Natural killer cell (primary cell): ENCODE measurements around the gene UNC5B. TPM values are rescaled to one million over a fixed set of nuclear protein-coding genes. Genes with fewer than 3 reads are reported as not detected.

Experiments used
- ATAC-seq, 3 donors: fragments of 150-1000 bp in 2 of 3; fragments of 200-7000 bp in 1 of 3; cut with Tn5 transposase; 1 replicate in 1 of 3; 2 replicates in 2 of 3; pipeline ENCODE4 v1.10.0; 2021; ENCODE audit warnings: mild to moderate bottlenecking in 2 of 3, moderate library complexity in 2 of 3
- DNase-seq, 2 donors: peaks; one replicate each; pipeline versions ENCODE4 v3.0.0 to v3.0.0-alpha.2; 2013 to 2021; ENCODE audit warnings: mixed read lengths in 1 of 2
- H3K27ac ChIP-seq: one replicate; pipeline ENCODE4 v1.5.1; 2013; ENCODE audit warnings: mild to moderate bottlenecking, low read length
- H3K27me3 ChIP-seq: one replicate; pipeline ENCODE4 v1.6.1; 2013; ENCODE audit warnings: low read length; ENCODE audit not compliant: control insufficient read depth, insufficient read depth
- H3K36me3 ChIP-seq: one replicate; pipeline ENCODE4 v1.6.1; 2013; ENCODE audit warnings: low read length; ENCODE audit not compliant: control insufficient read depth, insufficient read depth
- H3K4me1 ChIP-seq: one replicate; pipeline ENCODE4 v1.6.1; 2013; ENCODE audit warnings: low read length; ENCODE audit not compliant: control insufficient read depth, insufficient read depth
- H3K4me3 ChIP-seq: one replicate; pipeline ENCODE4 v1.5.1; 2013; ENCODE audit warnings: low read length
- H3K9me3 ChIP-seq: one replicate; pipeline ENCODE4 v1.6.1; 2013; ENCODE audit warnings: low read length; ENCODE audit not compliant: control insufficient read depth, insufficient read depth
- H3K27ac Mint-ChIP-seq, 2 donors: one replicate each; pipeline ENCODE4 v1.8.0; 2022; ENCODE audit warnings: mild to moderate bottlenecking in 2 of 2, mixed read lengths in 2 of 2, moderate library complexity in 1 of 2
- H3K27me3 Mint-ChIP-seq, 2 donors: one replicate each; pipeline ENCODE4 v1.8.0; 2022; ENCODE audit warnings: low read depth in 2 of 2, mixed read lengths in 2 of 2
- H3K36me3 Mint-ChIP-seq: one replicate; pipeline ENCODE4 v1.8.0; 2022; ENCODE audit warnings: mixed read lengths
- H3K4me1 Mint-ChIP-seq, 2 donors: one replicate each; pipeline ENCODE4 v1.8.0; 2022; ENCODE audit warnings: mixed read lengths in 2 of 2
- H3K4me3 Mint-ChIP-seq: one replicate; pipeline ENCODE4 v1.8.0; 2022; ENCODE audit warnings: mild to moderate bottlenecking, moderate library complexity, mixed read lengths
- H3K9me3 Mint-ChIP-seq, 2 donors: one replicate each; pipeline ENCODE4 v1.8.0; 2022; ENCODE audit warnings: mixed read lengths in 2 of 2
- WGBS: methylation state at CpG from one replicate; pipeline ENCODE4 v1.1.7; 2013; ENCODE audit warnings: missing lambda C conversion rate; ENCODE audit not compliant: insufficient coverage; 5-methylcytosine and 5-hydroxymethylcytosine counted together
- intact Hi-C: fragments of 100-400 bp; cut with micrococcal nuclease; formaldehyde crosslinking; loops from one replicate; pipeline ENCODE4 v1.14.2; 2022
- total RNA-seq, 4 donors: library from RNA; stranded (reverse); fragments of 120-200 nt in 1 of 4; gene quantifications; one replicate each; pipeline versions ENCODE4 v1.2.3 to v1.2.4, GENCODE V29; 2013 to 2022
- TF ChIP-seq, protein P1 (sequence below): fragments of 200-600 bp; IDR thresholded peaks from one replicate; pipeline ENCODE4 v1.8.0; 2022; ENCODE audit warnings: antibody characterized with exemption

UNC5B gene
- total RNA-seq, 3 donors from 2014 or later (not counting 1 experiment from before 2014, with no cell fraction given) = 0.09 to 0.65 (median 0.09) TPM

DNA sequence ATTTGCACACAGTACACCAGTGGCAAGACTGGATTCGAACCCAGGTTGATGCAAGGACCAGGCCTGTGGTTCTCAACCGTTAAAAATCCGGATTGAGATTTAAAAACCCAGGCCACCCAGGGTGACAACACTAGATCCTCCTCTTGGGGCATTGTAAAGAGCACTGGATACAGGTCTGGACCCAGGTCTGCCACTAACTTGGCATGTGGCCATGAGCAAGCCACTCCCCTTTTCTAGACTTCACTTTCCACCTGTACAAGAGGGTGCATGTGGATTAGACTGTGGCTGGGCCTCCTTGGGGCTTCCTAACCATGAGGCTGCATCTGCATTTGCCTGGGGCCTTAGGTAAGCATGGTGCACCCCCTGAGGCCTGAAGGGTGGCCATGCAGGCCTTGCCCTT, 85.0 kb downstream of the UNC5B start:
- H3K27me3 ChIP-seq = no peaks in the 10 kb centered on the region
- H3K36me3 ChIP-seq = no peaks in the 10 kb centered on the region
- ATAC-seq (no peak), DNase-seq (no peak)
- no peaks in the 10 kb centered on the region for H3K4me1 Mint-ChIP-seq
- H3K27ac ChIP-seq = no peak overlapping the region
- no peak overlapping the region for H3K4me3 ChIP-seq
- WGBS = 90% methylated on average over 3 of the region's 3 CpGs
- TF ChIP-seq, protein P1, sequence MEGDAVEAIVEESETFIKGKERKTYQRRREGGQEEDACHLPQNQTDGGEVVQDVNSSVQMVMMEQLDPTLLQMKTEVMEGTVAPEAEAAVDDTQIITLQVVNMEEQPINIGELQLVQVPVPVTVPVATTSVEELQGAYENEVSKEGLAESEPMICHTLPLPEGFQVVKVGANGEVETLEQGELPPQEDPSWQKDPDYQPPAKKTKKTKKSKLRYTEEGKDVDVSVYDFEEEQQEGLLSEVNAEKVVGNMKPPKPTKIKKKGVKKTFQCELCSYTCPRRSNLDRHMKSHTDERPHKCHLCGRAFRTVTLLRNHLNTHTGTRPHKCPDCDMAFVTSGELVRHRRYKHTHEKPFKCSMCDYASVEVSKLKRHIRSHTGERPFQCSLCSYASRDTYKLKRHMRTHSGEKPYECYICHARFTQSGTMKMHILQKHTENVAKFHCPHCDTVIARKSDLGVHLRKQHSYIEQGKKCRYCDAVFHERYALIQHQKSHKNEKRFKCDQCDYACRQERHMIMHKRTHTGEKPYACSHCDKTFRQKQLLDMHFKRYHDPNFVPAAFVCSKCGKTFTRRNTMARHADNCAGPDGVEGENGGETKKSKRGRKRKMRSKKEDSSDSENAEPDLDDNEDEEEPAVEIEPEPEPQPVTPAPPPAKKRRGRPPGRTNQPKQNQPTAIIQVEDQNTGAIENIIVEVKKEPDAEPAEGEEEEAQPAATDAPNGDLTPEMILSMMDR = no peak
- H3K27ac Mint-ChIP-seq = no peak overlapping the region
- H3K4me1 ChIP-seq = peaks cover 8% of the 10 kb centered on the region
- H3K27me3 Mint-ChIP-seq = peaks cover 6 to 7% of the 10 kb centered on the region in 2 donors
- intact Hi-C loops = no loop called here
- H3K9me3 Mint-ChIP-seq = no peaks in the 10 kb centered on the region
- no peak overlapping the region for H3K4me3 Mint-ChIP-seq
- H3K36me3 Mint-ChIP-seq = no peaks in the 10 kb centered on the region
- H3K9me3 ChIP-seq = no peaks in the 10 kb centered on the region

DNA sequence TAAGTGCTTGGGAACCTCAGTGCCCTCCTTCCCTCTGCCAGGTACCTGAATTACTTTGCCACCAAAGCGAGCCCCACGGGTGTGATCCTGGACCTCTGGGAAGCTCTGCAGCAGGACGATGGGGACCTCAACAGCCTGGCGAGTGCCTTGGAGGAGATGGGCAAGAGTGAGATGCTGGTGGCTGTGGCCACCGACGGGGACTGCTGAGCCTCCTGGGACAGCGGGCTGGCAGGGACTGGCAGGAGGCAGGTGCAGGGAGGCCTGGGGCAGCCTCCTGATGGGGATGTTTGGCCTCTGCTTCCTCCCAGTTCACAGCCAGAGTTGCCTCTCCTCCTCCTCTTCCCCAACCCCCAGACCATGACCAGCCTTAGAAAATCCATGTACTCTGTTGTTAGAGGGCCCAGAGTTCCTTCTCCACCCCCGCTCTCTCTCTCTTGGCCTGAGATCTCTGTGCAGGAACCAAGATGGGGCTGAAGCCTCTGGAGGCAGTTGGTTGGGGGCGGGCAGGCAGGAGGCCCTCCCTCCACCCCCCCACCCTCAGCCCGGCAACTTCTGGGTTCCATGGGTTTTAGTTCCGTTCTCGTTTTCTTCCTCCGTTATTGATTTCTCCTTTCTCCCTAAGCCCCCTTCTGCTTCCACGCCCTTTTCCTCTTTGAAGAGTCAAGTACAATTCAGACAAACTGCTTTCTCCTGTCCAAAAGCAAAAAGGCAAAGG, 86.9 kb downstream of the UNC5B start:
- Histone ChIP-seq H3K27me3 (no peaks in the 10 kb centered on the region), H3K4me1 (peaks cover 8% of the 10 kb centered on the region), H3K27ac (no peak overlapping the region), H3K36me3 (no peaks in the 10 kb centered on the region), H3K9me3 (no peaks in the 10 kb centered on the region), H3K4me3 (no peak overlapping the region)
- Mint-ChIP-seq H3K36me3 (no peaks in the 10 kb centered on the region), H3K27ac (no peak overlapping the region), H3K4me1 (no peaks in the 10 kb centered on the region), H3K9me3 (no peaks in the 10 kb centered on the region), H3K27me3 (peaks cover 7% of the 10 kb centered on the region in 2 donors), H3K4me3 (no peak overlapping the region)
- WGBS = 57% methylated on average over 14 of the region's 14 CpGs
- intact Hi-C loops = no loop called here
- TF ChIP-seq, protein P1 = no peak
- no peak for DNase-seq
- no peak for ATAC-seq

DNA sequence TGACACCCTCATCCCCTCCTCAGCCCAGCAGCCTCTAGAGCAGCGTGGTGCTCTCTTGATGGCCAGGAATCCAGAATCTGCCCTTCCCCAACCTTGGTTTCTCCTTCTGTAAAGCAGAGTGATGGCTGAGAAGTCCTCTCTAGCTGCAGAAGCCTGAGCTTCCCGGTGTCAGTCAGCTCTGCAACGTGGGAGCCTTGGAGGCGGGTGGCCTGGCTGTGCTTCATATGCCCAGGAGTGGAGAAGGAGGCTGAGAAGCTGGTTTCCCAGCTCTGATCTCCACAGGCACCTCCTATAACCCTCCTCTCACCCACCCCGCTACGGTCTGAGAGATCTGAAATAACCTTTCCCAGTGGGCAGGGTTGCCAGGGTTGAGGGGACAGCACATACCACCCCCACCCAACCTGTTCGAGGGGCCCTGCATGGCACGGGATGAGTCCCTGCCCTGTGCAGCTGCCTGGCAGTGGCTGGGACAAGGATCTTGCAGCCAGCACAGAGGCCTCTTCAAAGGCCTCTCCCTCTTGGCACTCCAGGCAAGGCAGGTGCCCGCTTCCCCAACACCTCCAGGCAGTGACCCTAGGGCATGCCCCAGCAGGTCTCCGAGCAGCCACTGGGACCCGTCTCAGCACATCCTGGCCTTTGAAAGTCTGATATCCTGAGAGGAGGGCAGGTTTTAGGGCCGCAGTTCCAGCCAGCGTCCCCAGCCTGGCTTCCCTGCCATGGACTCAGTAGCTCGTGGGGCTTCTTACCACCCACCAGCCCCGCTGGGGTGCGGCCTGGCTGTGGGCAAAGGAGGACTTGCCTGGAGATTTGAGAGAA, 88.4 kb downstream of the UNC5B start:
- Mint-ChIP-seq H3K36me3 (no peaks in the 10 kb centered on the region), H3K27me3 (peaks cover 7% of the 10 kb centered on the region in 2 donors), H3K4me3 (no peak overlapping the region), H3K9me3 (no peaks in the 10 kb centered on the region), H3K27ac (no peak overlapping the region), H3K4me1 (no peaks in the 10 kb centered on the region)
- H3K27ac ChIP-seq = no peak overlapping the region
- H3K4me3 ChIP-seq = no peak overlapping the region
- TF ChIP-seq, protein P1 = no peak
- WGBS = 86% methylated on average over 15 of the region's 16 CpGs
- H3K4me1 ChIP-seq = peaks cover 8% of the 10 kb centered on the region
- intact Hi-C loops = no loop called here
- H3K9me3 ChIP-seq = no peaks in the 10 kb centered on the region
- no peaks in the 10 kb centered on the region for H3K36me3 ChIP-seq
- no peak for ATAC-seq
- no peaks in the 10 kb centered on the region for H3K27me3 ChIP-seq
- DNase-seq = no peak
